GM18508 (cell line): ENCODE data around the gene UGT2B15.

Experiments used
- ATAC-seq: cut with Tn5 transposase; IDR thresholded peaks from one replicate; pipeline ENCODE4 v1.9.1; 2021; ENCODE audit warnings: moderate number of reproducible peaks; ENCODE audit not compliant: insufficient read depth, unreplicated experiment

Gene UGT2B15

GRCh38 chr4:68657022-68657594 lies 13.3 kb downstream of the UGT2B15 start:
- ATAC-seq = peak; percentile 40

GRCh38 chr4:68656445-68656973 lies 13.9 kb downstream of the UGT2B15 start:
- peak; percentile 29 for ATAC-seq

GRCh38 chr4:68655764-68656444 lies 14.5 kb downstream of the UGT2B15 start:
- peak; percentile 17 for ATAC-seq

- ATAC-seq = no peak
Measured at GRCh38 chr4:68654946-68655721, 15.3 kb downstream of the UGT2B15 start.

- no peak for ATAC-seq
Measured at GRCh38 chr4:68651932-68652331, 18.5 kb downstream of the UGT2B15 start.

GRCh38 chr4:68630371-68630770 lies 40.1 kb downstream of the UGT2B15 start:
- ATAC-seq = no peak

GRCh38 chr4:68622731-68623130 lies 47.7 kb downstream of the UGT2B15 start:
- ATAC-seq = peak; percentile 63

- peak; percentile 77 for ATAC-seq
Measured at GRCh38 chr4:68617003-68617698, 53.3 kb downstream of the UGT2B15 start.

GRCh38 chr4:68615699-68616422 lies 54.6 kb downstream of the UGT2B15 start:
- ATAC-seq = no peak

- no peak for ATAC-seq
Measured at GRCh38 chr4:68613752-68614151, 56.7 kb downstream of the UGT2B15 start.

- ATAC-seq = no peak
Measured at GRCh38 chr4:68606240-68606639, 64.2 kb downstream of the UGT2B15 start.

- ATAC-seq = no peak
Measured at GRCh38 chr4:68599150-68599549, 71.3 kb downstream of the UGT2B15 start.

GRCh38 chr4:68597482-68597881 lies 73.0 kb downstream of the UGT2B15 start:
- ATAC-seq = no peak
